SK-N-SH (cell line): ENCODE measurements around the gene KRT81. TPM values are rescaled to one million over a fixed set of nuclear protein-coding genes. Genes with fewer than 3 reads are reported as not detected.

Source experiments
- CTCF ChIA-PET: fragments of 300-600, 350-600 bp; formaldehyde crosslinking; extraction: SDS; loops from one replicate; lab custom pipeline; 2021; lab: Yijun Ruan, JAX
- POLR2A ChIA-PET: fragments of 350-600 bp; sonication (Branson Sonifier 250); formaldehyde crosslinking; extraction: SDS; loops from one replicate; lab custom pipeline; 2020; ENCODE audit warnings: antibody characterized with exemption, inconsistent platforms; lab: Yijun Ruan, JAX
- DNase-seq: peaks from one replicate; pipeline ENCODE4 v3.0.0; 2012
- H2AFZ ChIP-seq: fragments of 200-600 bp; sonication (generic); 2 replicates; pipeline ENCODE4 v1.8.1; 2016; ENCODE audit warnings: antibody characterized with exemption, mild to moderate bottlenecking, low read depth
- H3F3A ChIP-seq: fragments of 200-600 bp; sonication (generic); replicated peaks from 2 replicates; pipeline ENCODE3; 2016; ENCODE audit warnings: antibody characterized with exemption, mild to moderate bottlenecking; ENCODE audit not compliant: insufficient read depth
- H3K27ac ChIP-seq, 2 experiments: fragments of 200-500 bp in 1 of 2; fragments of 200-600 bp in 1 of 2; sonication (Bioruptor generic) in 1 of 2; sonication (generic), shearing (Covaris generic) in 1 of 2; 2 replicates each; pipeline versions ENCODE4 v1.5.1 to v1.6.1; 2014 to 2016; ENCODE audit warnings: low read depth in 2 of 2, inconsistent platforms in 1 of 2, low read length in 1 of 2, mild to moderate bottlenecking in 1 of 2, mixed read lengths in 1 of 2
- H3K27me3 ChIP-seq: fragments of 200-600 bp; sonication (generic), shearing (Covaris generic); 2 replicates; pipeline ENCODE4 v1.6.1; 2016; ENCODE audit warnings: mixed run types; ENCODE audit not compliant: insufficient read depth
- H3K36me3 ChIP-seq, 2 experiments: fragments of 200-500 bp in 1 of 2; fragments of 200-600 bp in 1 of 2; sonication (Bioruptor generic) in 1 of 2; sonication (generic) in 1 of 2; replicated peaks in 1 of 2; 2 replicates each; pipeline versions ENCODE3 to v1.5.1; 2014 to 2016; ENCODE audit warnings: low read length in 1 of 2, mild to moderate bottlenecking in 1 of 2; ENCODE audit not compliant: insufficient read depth in 2 of 2, control insufficient read depth in 1 of 2
- H3K4me1 ChIP-seq, 2 experiments: fragments of 200-500 bp in 1 of 2; fragments of 200-600 bp in 1 of 2; sonication (Bioruptor generic) in 1 of 2; sonication (generic), shearing (Covaris generic) in 1 of 2; 2 replicates each; pipeline versions ENCODE4 v1.5.1 to v1.6.1; 2014 to 2016; ENCODE audit warnings: low read depth in 1 of 2, low read length in 1 of 2, mixed run types in 1 of 2; ENCODE audit not compliant: insufficient read depth in 2 of 2, control insufficient read depth in 1 of 2
- H3K4me2 ChIP-seq: fragments of 200-600 bp; sonication (generic), shearing (Covaris generic); 2 replicates; pipeline ENCODE4 v1.6.1; 2017; ENCODE audit warnings: mixed run types
- H3K4me3 ChIP-seq, 2 experiments: fragments of 200-500 bp in 1 of 2; fragments of 200-600 bp in 1 of 2; sonication (Bioruptor generic) in 1 of 2; sonication (generic), shearing (Covaris generic) in 1 of 2; 2 replicates each; pipeline versions ENCODE4 v1.5.1 to v1.8.1; 2014 to 2016; ENCODE audit warnings: low read depth in 2 of 2, inconsistent platforms in 1 of 2, low read length in 1 of 2, mild to moderate bottlenecking in 1 of 2, mixed read lengths in 1 of 2, moderate library complexity in 1 of 2
- H3K79me2 ChIP-seq: fragments of 200-600 bp; sonication (generic); 2 replicates; pipeline ENCODE4 v1.8.1; 2017; ENCODE audit warnings: mild to moderate bottlenecking; ENCODE audit not compliant: insufficient read depth
- H3K9ac ChIP-seq: fragments of 200-600 bp; sonication (generic); 2 replicates; pipeline ENCODE4 v1.6.1; 2017; ENCODE audit warnings: mixed run types
- H3K9me2 ChIP-seq: fragments of 200-600 bp; sonication (generic); 2 replicates; pipeline ENCODE4 v1.6.1; 2017; ENCODE audit warnings: mixed run types
- H3K9me3 ChIP-seq: fragments of 200-600 bp; sonication (generic); 2 replicates; pipeline ENCODE4 v1.6.1; 2017; ENCODE audit warnings: mixed run types, mild to moderate bottlenecking, moderate library complexity
- H4K20me1 ChIP-seq: fragments of 200-600 bp; sonication (generic); 2 replicates; pipeline ENCODE4 v1.6.1; 2017; ENCODE audit warnings: mild to moderate bottlenecking, mixed run types; ENCODE audit not compliant: insufficient read depth
- CHD2 ChIP-seq: fragments of 150-350 bp; IDR thresholded peaks from 2 replicates; pipeline ENCODE4 v1.6.1; 2018; ENCODE audit warnings: low read length; ENCODE audit not compliant: partially characterized antibody
- CTCF ChIP-seq: fragments of 200-600 bp; sonication (generic); IDR thresholded peaks from 2 replicates; pipeline ENCODE4 v1.6.1; 2017; ENCODE audit warnings: antibody characterized with exemption, mild to moderate bottlenecking, moderate library complexity
- FOSL2 ChIP-seq: IDR thresholded peaks from 2 replicates; pipeline ENCODE4 v1.4.0; 2012; ENCODE audit warnings: low read depth, mild to moderate bottlenecking, moderate library complexity, borderline replicate concordance
- FOXM1 ChIP-seq: IDR thresholded peaks from 2 replicates; pipeline ENCODE4 v1.4.0; 2012; ENCODE audit warnings: low read depth, mild to moderate bottlenecking
- GATA2 ChIP-seq: sonication (generic); formaldehyde crosslinking; IDR thresholded peaks from 2 replicates; pipeline ENCODE4 v1.5.0; 2020; ENCODE audit warnings: mild to moderate bottlenecking, missing genetic modification reagents
- IRF3 ChIP-seq: fragments of 150-350 bp; IDR thresholded peaks from 2 replicates; pipeline ENCODE4 v1.6.1; 2016; ENCODE audit warnings: mild to moderate bottlenecking, low read depth, low read length
- JUND ChIP-seq: IDR thresholded peaks from 2 replicates; pipeline ENCODE4 v1.4.0; 2012
- MEF2A ChIP-seq: IDR thresholded peaks from 2 replicates; pipeline ENCODE4 v1.4.0; 2012; ENCODE audit warnings: low read depth, borderline replicate concordance
- POLR2AphosphoS5 ChIP-seq: IDR thresholded peaks from 2 replicates; pipeline ENCODE4 v1.6.1; 2012; ENCODE audit warnings: low read depth, low read length
- RXRA ChIP-seq: IDR thresholded peaks from 2 replicates; pipeline ENCODE4 v1.4.0; 2012; ENCODE audit warnings: low read depth, mild to moderate bottlenecking, borderline replicate concordance
- TCF12 ChIP-seq: IDR thresholded peaks from 2 replicates; pipeline ENCODE4 v1.4.0; 2012
- TEAD4 ChIP-seq: IDR thresholded peaks from 2 replicates; pipeline ENCODE4 v1.4.0; 2012; ENCODE audit warnings: mild to moderate bottlenecking, borderline replicate concordance; ENCODE audit not compliant: insufficient read depth
- YY1 ChIP-seq: IDR thresholded peaks from 2 replicates; pipeline ENCODE4 v1.4.0; 2012; ENCODE audit warnings: low read depth, mild to moderate bottlenecking
- WGBS: methylation state at CpG from one replicate; pipeline ENCODE4 v1.1.6; 2017; ENCODE audit warnings: low lambda C conversion rate; 5-methylcytosine and 5-hydroxymethylcytosine counted together
- polyA plus RNA-seq, 3 experiments: library from polyadenylated mRNA; depleted of rRNA; stranded (reverse); fragments of >200 nt; gene quantifications; 2 replicates each; pipeline ENCODE4 v1.2.3, GENCODE V29; 2012
- TF ChIP-seq, protein P1 (sequence below): IDR thresholded peaks from 2 replicates; pipeline ENCODE4 v1.6.1; 2012; ENCODE audit warnings: mild to moderate bottlenecking, low read depth, low read length, moderate library complexity

Gene KRT81
- polyA plus RNA-seq, 1 of the 3 experiments (the other 2 are of a cell fraction) = 1.9 TPM

DNA sequence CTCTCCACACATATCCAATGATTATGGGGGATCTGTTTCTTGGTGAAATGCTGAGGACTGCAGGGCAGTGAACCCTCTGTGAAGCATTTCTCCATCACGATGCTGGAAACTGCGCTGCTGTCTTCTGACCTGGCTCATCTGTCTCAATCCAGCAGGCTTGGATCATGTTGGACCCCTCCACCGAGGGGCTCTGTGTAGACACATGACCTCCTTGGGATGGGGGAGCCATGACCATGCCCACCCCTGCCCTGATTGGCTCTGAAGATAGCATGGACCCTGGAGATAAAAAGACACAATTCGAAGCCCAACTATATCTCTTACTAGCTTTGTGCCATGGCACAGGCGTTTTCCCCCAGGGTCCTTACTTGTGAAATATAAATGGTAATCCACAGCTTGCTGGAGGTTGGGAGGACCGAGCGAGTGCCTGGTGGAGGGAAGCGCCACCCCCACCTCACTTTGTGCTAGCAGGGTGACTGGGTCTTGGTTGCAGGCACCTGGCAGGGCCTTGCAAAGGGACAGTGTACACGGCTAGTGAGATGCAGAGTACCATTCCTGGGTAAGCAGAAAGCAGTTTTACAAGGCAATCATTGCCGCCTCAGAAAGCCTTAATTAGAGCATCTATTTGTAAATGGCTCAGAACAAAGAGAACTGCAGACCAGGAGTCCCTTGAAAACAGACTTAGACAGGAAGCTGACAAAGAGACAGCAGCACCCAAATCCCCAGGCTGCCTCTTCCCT is 32.2 kb upstream of the KRT81 start (continued):
- TF ChIP-seq, protein P1, sequence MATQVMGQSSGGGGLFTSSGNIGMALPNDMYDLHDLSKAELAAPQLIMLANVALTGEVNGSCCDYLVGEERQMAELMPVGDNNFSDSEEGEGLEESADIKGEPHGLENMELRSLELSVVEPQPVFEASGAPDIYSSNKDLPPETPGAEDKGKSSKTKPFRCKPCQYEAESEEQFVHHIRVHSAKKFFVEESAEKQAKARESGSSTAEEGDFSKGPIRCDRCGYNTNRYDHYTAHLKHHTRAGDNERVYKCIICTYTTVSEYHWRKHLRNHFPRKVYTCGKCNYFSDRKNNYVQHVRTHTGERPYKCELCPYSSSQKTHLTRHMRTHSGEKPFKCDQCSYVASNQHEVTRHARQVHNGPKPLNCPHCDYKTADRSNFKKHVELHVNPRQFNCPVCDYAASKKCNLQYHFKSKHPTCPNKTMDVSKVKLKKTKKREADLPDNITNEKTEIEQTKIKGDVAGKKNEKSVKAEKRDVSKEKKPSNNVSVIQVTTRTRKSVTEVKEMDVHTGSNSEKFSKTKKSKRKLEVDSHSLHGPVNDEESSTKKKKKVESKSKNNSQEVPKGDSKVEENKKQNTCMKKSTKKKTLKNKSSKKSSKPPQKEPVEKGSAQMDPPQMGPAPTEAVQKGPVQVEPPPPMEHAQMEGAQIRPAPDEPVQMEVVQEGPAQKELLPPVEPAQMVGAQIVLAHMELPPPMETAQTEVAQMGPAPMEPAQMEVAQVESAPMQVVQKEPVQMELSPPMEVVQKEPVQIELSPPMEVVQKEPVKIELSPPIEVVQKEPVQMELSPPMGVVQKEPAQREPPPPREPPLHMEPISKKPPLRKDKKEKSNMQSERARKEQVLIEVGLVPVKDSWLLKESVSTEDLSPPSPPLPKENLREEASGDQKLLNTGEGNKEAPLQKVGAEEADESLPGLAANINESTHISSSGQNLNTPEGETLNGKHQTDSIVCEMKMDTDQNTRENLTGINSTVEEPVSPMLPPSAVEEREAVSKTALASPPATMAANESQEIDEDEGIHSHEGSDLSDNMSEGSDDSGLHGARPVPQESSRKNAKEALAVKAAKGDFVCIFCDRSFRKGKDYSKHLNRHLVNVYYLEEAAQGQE = no peak
- TF ChIP-seq IRF3 (no peak), FOSL2 (no peak), YY1 (no peak), CTCF (no peak), FOXM1 (no peak), GATA2 (CRISPR knock-in tag) (no peak), CHD2 (no peak)

DNA sequence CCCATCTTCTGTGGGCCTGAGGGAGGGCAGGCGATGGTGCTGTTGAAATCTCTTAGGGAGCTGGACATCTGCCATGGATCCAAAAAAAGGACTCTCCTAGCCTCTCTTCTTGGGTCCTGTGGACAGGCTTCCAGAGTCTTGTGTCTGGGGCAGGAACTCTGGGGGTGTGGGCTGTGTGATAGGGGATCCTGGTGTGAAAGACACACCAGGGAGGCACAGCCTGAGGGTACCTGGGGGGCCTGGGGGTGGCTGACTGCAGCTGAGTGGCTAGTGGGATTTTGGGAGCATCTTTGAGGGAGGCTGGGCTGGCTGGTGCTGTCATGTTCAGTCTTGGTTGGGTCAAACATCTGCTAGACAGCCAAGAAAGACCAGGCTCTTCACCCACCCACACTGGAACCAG is 31.7 kb upstream of the KRT81 start:
- POLR2A ChIA-PET = no interaction called here
- CTCF ChIA-PET = interaction anchor here (1.1 to 12.6 kb wide), 4 partner anchors 10 to 166 kb away, joined by 3 to 218 read pairs (median 28); no protein-coding TSS in a partner anchor
- H3K27me3 ChIP-seq = no peaks in the 10 kb centered on the region; the same call in 1 of the 2 replicates

More for the DNA sequence above, 31.7 kb upstream of the KRT81 start:
- H3K4me3 ChIP-seq = no peak overlapping the region
- no peaks in the 10 kb centered on the region for H4K20me1 ChIP-seq
- no peaks in the 10 kb centered on the region for H3K36me3 ChIP-seq
- no peak overlapping the region for H3K4me2 ChIP-seq
- WGBS = 14% methylated on average over 1 of the region's 1 CpG
- no peak for DNase-seq
- no peak overlapping the region for H3K27ac ChIP-seq
- TF ChIP-seq GATA2 (CRISPR knock-in tag) = no peak
- TF ChIP-seq JUND = no peak
- TF ChIP-seq, protein P1 = no peak
- no peak for TF ChIP-seq TEAD4
- TF ChIP-seq TCF12 = no peak
- TF ChIP-seq CHD2 = no peak
- TF ChIP-seq CTCF = no peak
- TF ChIP-seq POLR2AphosphoS5 = no peak
- TF ChIP-seq IRF3 = no peak
- no peak for TF ChIP-seq RXRA
- no peak for TF ChIP-seq MEF2A
- TF ChIP-seq, all 33 proteins: peak for 0
- no peaks in the 10 kb centered on the region for H3F3A ChIP-seq
- H3K4me1 ChIP-seq = no peaks in the 10 kb centered on the region
- no peaks in the 10 kb centered on the region for H3K9me3 ChIP-seq
- H3K79me2 ChIP-seq = no peaks in the 10 kb centered on the region
- H3K9ac ChIP-seq = no peak overlapping the region
- no peak overlapping the region for H2AFZ ChIP-seq
- no peaks in the 10 kb centered on the region for H3K9me2 ChIP-seq
